H54 (cell line): ENCODE data around the gene CCDC30.
A peak's percentile ranks its signal among the peaks of the same experiment; 100 is the strongest.

Experiments used
- DNase-seq: peaks from one replicate; pipeline ENCODE4 v3.0.0; 2011; ENCODE audit warnings: low spot score, mixed read lengths; ENCODE audit not compliant: insufficient read length
- FAIRE-seq: peaks from 3 replicates; lab custom pipeline; 2011; peaks lifted over from hg19 to GRCh38; lab: Jason Lieb, UNC
- POLR2A ChIP-seq: IDR thresholded peaks from 2 replicates; pipeline ENCODE4 v1.6.1; 2011; ENCODE audit warnings: low read depth, mild to moderate bottlenecking, low read length

CCDC30 gene

DNA sequence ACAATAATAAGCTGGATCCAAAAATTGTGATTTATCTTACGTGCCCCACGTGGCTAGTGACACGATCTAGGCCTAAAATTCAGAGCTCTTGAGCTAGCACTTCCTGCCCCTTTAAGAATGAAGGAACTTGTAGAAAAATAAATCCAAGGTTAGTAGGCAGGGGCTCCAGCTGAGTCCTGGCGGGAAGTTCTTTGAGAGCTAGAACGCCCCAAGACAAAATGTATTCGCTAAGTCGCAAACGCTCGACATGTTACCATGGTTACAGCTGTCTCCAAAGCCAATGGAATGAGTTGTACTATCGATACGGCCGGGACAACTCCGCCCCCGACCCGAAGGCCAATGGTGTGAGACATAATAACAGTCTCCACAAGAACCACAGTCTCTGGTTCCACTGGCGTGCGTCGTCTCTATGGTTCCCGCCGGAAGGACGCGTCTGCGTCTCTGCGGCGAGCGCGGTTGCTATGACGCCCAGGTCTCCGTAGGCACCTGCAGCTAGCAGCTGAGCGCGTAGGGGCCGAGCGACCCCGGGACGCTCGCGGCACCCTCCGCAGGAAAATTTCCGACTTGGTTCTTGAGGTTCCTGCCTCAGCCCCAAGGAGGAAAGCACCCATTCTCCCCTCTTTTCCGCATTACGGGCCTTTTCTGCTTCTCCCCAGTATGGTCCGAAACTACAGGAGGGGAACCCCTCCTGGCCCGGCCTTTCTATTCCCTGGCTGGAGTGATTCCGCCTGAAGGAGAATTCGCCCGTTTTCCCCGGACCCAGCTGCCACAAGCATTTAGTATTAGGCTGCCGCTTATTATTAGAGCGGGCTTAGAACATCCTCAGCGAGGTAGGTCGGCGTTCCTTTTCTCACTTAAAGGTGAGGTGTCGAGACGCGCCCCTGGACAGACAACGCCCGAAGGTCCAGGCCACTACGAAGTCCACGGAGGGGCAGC lies at the start of gene CCDC30:
Gene CCDC30 (plus strand): TSS at position 459 of the 936 bp plus-strand sequence. CDS start 17,266 bp downstream, outside the sequence.
- peak; percentile 30 for TF ChIP-seq POLR2A
- FAIRE-seq (peak; percentile 100), DNase-seq (peak; percentile 96)

DNA sequence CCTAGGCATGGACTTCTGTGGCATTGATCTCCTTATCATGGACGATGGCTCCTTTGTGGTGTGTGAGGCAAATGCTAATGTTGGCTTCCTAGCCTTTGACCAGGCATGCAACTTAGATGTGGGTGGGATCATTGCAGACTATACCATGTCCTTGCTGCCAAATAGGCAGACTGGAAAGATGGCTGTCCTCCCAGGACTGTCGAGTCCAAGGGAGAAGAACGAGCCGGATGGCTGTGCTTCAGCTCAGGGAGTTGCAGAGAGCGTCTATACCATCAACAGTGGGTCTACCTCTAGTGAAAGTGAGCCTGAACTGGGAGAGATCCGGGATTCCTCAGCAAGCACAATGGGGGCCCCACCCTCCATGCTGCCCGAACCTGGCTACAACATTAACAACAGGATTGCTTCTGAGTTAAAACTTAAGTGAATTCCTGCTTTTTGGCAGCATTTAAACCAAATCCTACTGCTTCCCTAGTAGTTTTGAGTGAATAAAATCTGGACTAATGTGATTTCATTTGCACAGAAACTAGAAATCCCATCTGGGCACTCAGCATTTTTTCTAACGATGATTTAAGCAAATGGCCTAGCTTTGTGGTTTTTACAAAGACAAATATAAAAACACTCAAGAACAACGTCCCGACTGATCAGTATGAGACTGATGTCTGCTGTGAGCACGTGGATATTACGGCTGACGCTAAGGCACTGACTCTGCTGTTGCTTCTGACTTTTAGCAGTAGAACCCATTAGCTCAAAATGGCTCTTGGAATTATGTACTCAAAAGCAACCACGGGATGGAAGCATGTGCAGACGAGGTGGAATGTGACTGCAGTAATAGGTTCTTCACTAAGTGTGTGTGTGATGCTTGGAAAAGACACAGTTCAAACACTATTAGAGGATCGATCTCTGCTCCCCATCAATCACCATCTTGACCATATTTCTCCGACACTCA lies 48.3 kb upstream of the CCDC30 start:
- no peak for DNase-seq
- no peak for FAIRE-seq
- TF ChIP-seq POLR2A, result no peak

DNA sequence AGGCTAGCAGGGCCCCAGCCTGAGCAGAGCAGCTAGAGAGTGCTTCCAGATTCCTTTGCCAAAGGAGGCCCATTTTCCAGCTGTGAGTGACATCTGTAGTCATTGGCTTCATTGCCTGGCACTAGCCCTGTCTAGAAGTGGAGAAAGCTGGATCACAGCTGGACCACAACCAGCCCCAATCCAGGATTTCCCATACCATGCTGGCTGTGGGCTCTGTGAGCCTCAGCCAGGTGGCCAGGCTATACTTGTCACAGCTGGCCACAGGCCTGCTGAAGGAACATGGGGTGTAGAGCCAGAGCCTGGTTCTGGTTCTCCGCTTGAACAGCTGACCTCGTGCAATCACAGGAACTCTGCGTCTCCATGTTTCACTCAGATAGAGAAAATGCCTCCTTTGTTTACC lies 45.9 kb upstream of the CCDC30 start:
- DNase-seq (no peak), FAIRE-seq (no peak)
- no peak for TF ChIP-seq POLR2A

DNA sequence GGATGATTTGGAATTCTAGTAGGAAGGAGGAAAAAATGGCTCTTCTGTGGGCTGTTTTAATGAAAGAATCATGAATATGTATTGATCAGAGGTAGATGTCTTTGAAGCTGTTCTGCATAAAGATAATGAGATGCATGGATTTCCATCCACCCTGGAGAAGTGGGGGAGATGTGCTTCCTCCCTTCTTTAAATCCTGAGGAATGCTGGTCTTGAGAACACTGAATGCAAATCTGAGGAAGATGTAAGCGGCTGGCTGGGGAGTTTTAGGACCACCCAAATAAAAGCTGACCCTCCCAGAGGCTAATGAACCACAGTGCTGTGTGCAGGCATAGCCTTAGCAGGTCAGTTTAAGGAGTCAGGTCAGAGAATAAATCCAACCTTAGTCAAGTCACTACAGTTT lies 44.6 kb upstream of the CCDC30 start:
- no peak for DNase-seq
- no peak for FAIRE-seq
- TF ChIP-seq POLR2A, result no peak

- no peak for DNase-seq
- TF ChIP-seq POLR2A, result no peak
- no peak for FAIRE-seq
These were observed 43.8 kb upstream of the CCDC30 start for GRCh38 chr1:42419126-42419821.

- TF ChIP-seq POLR2A, result no peak
- no peak for FAIRE-seq
- DNase-seq, result no peak
These were observed 43.0 kb upstream of the CCDC30 start for GRCh38 chr1:42420121-42420520.

DNA sequence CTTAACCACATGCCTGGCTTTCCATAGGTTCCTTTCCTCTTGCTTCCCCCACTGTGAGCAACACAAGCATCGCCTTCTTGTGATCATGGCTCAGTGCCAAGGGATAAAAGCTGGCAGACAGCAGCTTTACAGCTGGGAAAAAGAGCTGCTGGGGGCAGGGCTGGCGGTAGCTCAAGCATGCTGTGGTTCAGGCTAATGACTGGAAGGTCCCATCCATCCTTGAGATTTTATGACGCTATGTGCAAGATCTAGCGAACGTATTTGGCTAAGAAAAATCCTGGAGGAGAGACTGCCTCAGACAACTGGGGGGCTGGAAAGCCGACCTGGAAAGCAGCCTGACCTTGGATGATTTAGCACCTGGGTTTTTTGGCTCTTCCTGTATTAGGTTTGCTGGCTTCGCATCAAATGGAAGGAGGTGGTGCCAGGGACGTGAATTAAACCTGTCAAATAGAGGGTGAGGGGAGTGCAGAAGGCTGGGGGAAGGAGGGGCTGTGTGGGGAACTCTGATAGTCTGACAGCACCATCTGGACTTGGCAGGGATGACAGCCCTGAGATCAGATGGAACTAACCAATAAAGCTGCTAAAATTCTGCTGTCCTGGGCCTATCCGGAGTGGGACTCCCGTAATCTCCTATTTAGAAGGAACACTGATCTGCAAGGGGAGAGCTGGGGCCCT lies 42.0 kb upstream of the CCDC30 start:
- no peak for TF ChIP-seq POLR2A
- DNase-seq, result no peak
- FAIRE-seq, result no peak

DNA sequence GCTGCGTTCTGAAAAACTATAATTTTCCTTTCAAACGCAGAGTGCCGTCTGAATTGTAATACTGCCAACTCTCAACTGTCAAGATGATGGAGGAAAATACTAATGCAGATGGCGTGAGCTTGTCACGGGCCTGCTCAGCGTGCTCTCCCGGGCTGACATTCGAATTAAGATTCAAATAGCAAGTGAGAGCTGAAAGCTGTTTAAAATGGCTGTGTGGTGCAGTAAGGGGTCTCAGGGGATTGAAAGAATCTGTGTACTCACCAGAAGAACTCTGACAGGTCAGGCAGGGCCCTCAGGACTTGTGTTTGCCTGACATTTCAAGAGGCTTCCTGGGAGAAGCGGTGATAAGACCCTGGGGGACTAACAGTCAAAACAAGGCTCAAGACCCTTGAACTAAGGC lies 40.3 kb upstream of the CCDC30 start:
- no peak for FAIRE-seq
- TF ChIP-seq POLR2A, result no peak
- no peak for DNase-seq

DNA sequence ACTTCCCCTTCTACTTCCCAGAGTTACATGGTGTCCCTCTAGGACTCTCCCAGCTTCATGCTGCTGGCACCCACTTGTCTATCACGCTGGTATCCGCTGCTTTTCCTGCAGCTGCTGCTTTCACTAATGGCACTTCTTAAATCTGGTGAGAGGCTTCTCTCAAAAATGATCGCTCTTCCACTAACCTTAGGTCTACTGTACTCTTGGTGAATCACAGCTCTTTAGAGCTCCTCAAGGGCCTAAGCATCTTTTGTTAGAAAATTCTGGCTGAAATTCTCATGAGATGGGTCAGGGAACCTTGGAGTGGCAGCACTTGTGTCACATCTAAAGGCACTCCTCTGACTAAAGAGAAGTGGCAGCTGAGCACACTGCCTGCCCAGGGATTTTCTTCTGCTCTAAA lies 39.4 kb upstream of the CCDC30 start:
- FAIRE-seq (no peak), DNase-seq (no peak)
- TF ChIP-seq POLR2A, result no peak

DNA sequence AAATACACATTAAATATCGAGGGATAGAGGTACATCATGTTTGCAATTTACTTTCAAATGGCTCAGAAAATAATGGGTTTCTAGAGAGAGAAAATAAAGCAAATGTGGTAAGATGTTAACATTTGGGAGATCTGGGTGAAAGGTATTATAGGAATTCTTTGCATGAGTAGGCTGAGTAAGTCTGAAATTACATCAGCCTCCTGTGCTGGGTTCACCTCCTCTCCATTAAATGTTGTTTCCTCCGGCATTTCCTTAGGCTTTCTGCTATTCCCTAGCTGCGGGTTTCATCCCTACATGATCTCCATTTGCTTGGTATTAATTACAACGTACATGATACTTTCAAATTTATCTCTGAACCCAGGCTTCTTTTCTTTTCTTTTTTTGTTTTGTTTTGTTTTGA lies 38.9 kb upstream of the CCDC30 start:
- DNase-seq, result no peak
- no peak for TF ChIP-seq POLR2A
- no peak for FAIRE-seq

- FAIRE-seq (peak; percentile 23), DNase-seq (no peak)
- no peak for TF ChIP-seq POLR2A
These were observed 35.8 kb upstream of the CCDC30 start for GRCh38 chr1:42427240-42427639.

DNA sequence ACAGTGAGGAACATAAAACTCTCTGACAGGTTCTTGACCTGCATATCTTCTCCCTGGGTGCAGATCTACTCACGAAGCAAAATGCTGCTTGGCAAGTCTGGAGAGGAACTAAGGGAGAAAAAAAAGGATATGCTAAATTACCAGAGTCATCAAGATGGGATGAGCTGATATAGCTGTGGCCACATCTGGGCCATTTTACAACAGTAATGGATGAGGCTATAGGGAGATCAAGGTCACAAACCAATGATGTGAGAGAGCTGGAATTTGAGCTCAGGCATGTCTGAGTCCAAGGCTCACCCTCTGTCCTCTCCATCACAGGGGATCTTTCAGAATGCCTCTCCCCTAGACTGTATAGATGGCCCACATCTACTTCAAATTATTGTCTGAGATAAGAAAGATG lies 33.5 kb upstream of the CCDC30 start:
- DNase-seq, result no peak
- TF ChIP-seq POLR2A, result no peak
- no peak for FAIRE-seq

DNA sequence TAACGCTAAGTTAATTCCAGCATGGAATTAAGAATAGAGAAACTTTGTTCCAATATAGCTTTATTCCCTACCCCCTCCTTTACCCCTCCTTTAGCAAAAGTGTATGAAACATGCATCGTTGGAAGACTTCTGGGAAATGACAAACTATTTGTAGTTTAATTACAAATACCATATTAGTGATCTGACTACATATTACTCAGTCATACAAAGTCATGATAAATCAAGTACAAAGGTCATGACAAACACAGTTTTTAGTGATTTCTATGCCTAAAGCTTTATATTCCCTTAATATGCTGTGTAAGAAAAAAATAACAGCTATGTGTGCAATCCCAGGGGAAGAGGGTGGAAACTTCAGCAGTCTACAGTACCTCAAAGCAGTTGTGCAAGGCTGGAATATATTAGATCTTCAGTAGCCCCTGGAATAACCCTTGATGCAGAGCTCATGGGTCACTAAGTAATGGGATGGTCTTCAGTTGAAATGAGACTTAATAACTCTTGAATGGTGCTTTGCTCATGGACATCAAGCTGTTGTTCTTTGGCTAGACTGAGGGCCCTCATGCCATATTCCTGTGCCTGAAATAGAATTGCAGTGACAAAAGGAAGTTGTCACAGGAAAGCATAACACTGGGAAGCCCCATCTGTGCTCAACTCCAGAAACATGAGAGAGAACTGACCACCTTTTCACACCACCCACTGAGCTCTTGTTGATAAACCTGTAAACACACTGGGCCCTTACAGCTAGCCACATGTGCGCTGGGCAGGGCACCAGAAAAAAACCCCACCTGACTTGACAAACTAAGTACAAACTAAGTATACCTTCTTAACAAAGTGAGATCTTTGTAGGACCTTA lies 32.6 kb upstream of the CCDC30 start:
- no peak for TF ChIP-seq POLR2A
- no peak for FAIRE-seq

More for the DNA sequence above, 32.6 kb upstream of the CCDC30 start:
- DNase-seq, result no peak
